Subcutaneous abdominal adipose tissue (tissue), 5 donors: ENCODE measurements around the gene CPNE5.

Experiments
- H3K27ac ChIP-seq: one replicate; pipeline ENCODE4 v1.7.0; 2013; ENCODE audit warnings: low read depth, mild to moderate bottlenecking, inconsistent platforms, low read length, moderate library complexity
- H3K27me3 ChIP-seq, 5 donors: one replicate each; pipeline ENCODE4 v1.7.0; 2013; ENCODE audit warnings: low read length in 5 of 5, inconsistent platforms in 1 of 5; ENCODE audit not compliant: control insufficient read depth in 5 of 5, insufficient read depth in 4 of 5
- H3K36me3 ChIP-seq, 5 donors: one replicate each; pipeline ENCODE4 v1.7.0; 2013; ENCODE audit warnings: low read length in 5 of 5; ENCODE audit not compliant: control insufficient read depth in 5 of 5, insufficient read depth in 5 of 5
- H3K4me1 ChIP-seq, 5 donors: one replicate each; pipeline ENCODE4 v1.7.0; 2013; ENCODE audit warnings: low read length in 5 of 5, mild to moderate bottlenecking in 3 of 5, moderate library complexity in 1 of 5; ENCODE audit not compliant: control insufficient read depth in 5 of 5, insufficient read depth in 5 of 5
- H3K4me3 ChIP-seq, 5 donors: one replicate each; pipeline ENCODE4 v1.7.0; 2013; ENCODE audit warnings: low read length in 5 of 5, low read depth in 1 of 5
- H3K9ac ChIP-seq, 5 donors: one replicate each; pipeline ENCODE4 v1.7.0; 2013; ENCODE audit warnings: low read length in 5 of 5, mild to moderate bottlenecking in 4 of 5, moderate library complexity in 3 of 5
- H3K9me3 ChIP-seq, 5 donors: one replicate each; pipeline ENCODE4 v1.7.0; 2013; ENCODE audit warnings: low read length in 5 of 5; ENCODE audit not compliant: control insufficient read depth in 5 of 5
- donor health status: healthy.
- donor health status: healthy.
- donor health status: healthy.
- donor health status: healthy.
- donor health status: healthy.

The CPNE5 gene

GRCh38 chr6:36758516-36759147, 80.6 kb downstream of the CPNE5 start:
- Histone ChIP-seq H3K27ac (no peak overlapping the region), H3K9ac (peak overlapping the region in 1 of 5 donors; percentile 30)

GRCh38 chr6:36757943-36758508, 81.2 kb downstream of the CPNE5 start:
- Histone ChIP-seq H3K9me3 (no peaks in the 10 kb centered on the region), H3K4me1 (peaks cover 0 to 30% (median 7%) of the 10 kb centered on the region in 5 donors), H3K9ac (no peak overlapping the region), H3K27ac (no peak overlapping the region), H3K27me3 (no peaks in the 10 kb centered on the region), H3K36me3 (no peaks in the 10 kb centered on the region), H3K4me3 (no peak overlapping the region)

More at GRCh38 chr6:36758516-36759147, 80.6 kb downstream of the CPNE5 start:
- Histone ChIP-seq H3K9me3 (no peaks in the 10 kb centered on the region), H3K4me3 (no peak overlapping the region), H3K27me3 (no peaks in the 10 kb centered on the region), H3K4me1 (peaks cover 0 to 29% (median 7%) of the 10 kb centered on the region in 5 donors), H3K36me3 (no peaks in the 10 kb centered on the region)

GRCh38 chr6:36757206-36757605, 82.0 kb downstream of the CPNE5 start:
- H3K4me1 ChIP-seq, result peaks cover 0 to 36% (median 7%) of the 10 kb centered on the region in 5 donors
- H3K36me3 ChIP-seq, result no peaks in the 10 kb centered on the region
- H3K9me3 ChIP-seq, result no peaks in the 10 kb centered on the region
- no peaks in the 10 kb centered on the region for H3K27me3 ChIP-seq
- H3K4me3 ChIP-seq, result no peak overlapping the region
- H3K9ac ChIP-seq, result no peak overlapping the region
- peak overlapping the region; percentile 40 for H3K27ac ChIP-seq

GRCh38 chr6:36756786-36757185, 82.5 kb downstream of the CPNE5 start:
- H3K27me3 ChIP-seq, result no peaks in the 10 kb centered on the region
- peak overlapping the region; percentile 40 for H3K27ac ChIP-seq
- H3K36me3 ChIP-seq, result no peaks in the 10 kb centered on the region
- H3K9me3 ChIP-seq, result no peaks in the 10 kb centered on the region
- H3K9ac ChIP-seq, result no peak overlapping the region
- no peak overlapping the region for H3K4me3 ChIP-seq
- H3K4me1 ChIP-seq, result peaks cover 0 to 37% (median 7%) of the 10 kb centered on the region in 5 donors

- Histone ChIP-seq H3K4me1 (peaks cover 0 to 37% (median 7%) of the 10 kb centered on the region in 5 donors), H3K9ac (no peak overlapping the region), H3K9me3 (peaks cover 0 to 2% (median under 1%) of the 10 kb centered on the region in 5 donors), H3K27ac (no peak overlapping the region), H3K27me3 (no peaks in the 10 kb centered on the region), H3K36me3 (no peaks in the 10 kb centered on the region), H3K4me3 (no peak overlapping the region)
These were observed 83.6 kb downstream of the CPNE5 start for GRCh38 chr6:36755435-36756348.

- H3K4me1 ChIP-seq, result peaks cover 0 to 37% (median 7%) of the 10 kb centered on the region in 5 donors
- H3K9ac ChIP-seq, result no peak overlapping the region
- H3K27ac ChIP-seq, result no peak overlapping the region
- no peaks in the 10 kb centered on the region for H3K27me3 ChIP-seq
- no peaks in the 10 kb centered on the region for H3K36me3 ChIP-seq
- no peak overlapping the region for H3K4me3 ChIP-seq
- peaks cover 0 to 11% (median 8%) of the 10 kb centered on the region in 5 donors for H3K9me3 ChIP-seq
These were observed 84.4 kb downstream of the CPNE5 start for GRCh38 chr6:36754582-36755434.

- no peak overlapping the region for H3K27ac ChIP-seq
- no peak overlapping the region for H3K9ac ChIP-seq
- H3K9me3 ChIP-seq, result peaks cover 0 to 13% (median 11%) of the 10 kb centered on the region in 5 donors
- peaks cover 0 to 37% (median 7%) of the 10 kb centered on the region in 5 donors for H3K4me1 ChIP-seq
- no peaks in the 10 kb centered on the region for H3K27me3 ChIP-seq
- no peak overlapping the region for H3K4me3 ChIP-seq
- no peaks in the 10 kb centered on the region for H3K36me3 ChIP-seq
These were observed 85.4 kb downstream of the CPNE5 start for GRCh38 chr6:36753671-36754405.

GRCh38 chr6:36752886-36753506, 86.2 kb downstream of the CPNE5 start:
- Histone ChIP-seq H3K9me3 (peaks cover 0 to 22% (median 11%) of the 10 kb centered on the region in 5 donors), H3K9ac (no peak overlapping the region), H3K4me1 (peaks cover 0 to 37% (median 7%) of the 10 kb centered on the region in 5 donors), H3K27me3 (no peaks in the 10 kb centered on the region), H3K4me3 (no peak overlapping the region), H3K27ac (no peak overlapping the region), H3K36me3 (no peaks in the 10 kb centered on the region)
